Rectal smooth muscle tissue (tissue), 1 donor: ENCODE data around the gene ESF1.

Experiments used
- H3K27ac ChIP-seq: one replicate; pipeline ENCODE4 v1.7.0; 2013; ENCODE audit warnings: low read depth, low read length, inconsistent platforms
- H3K27me3 ChIP-seq: one replicate; pipeline ENCODE4 v1.7.0; 2013; ENCODE audit warnings: low read length; ENCODE audit not compliant: control insufficient read depth, insufficient read depth
- H3K36me3 ChIP-seq: one replicate; pipeline ENCODE4 v1.7.0; 2013; ENCODE audit warnings: low read length; ENCODE audit not compliant: control insufficient read depth, insufficient read depth
- H3K4me1 ChIP-seq: one replicate; pipeline ENCODE4 v1.7.0; 2013; ENCODE audit warnings: low read length; ENCODE audit not compliant: control insufficient read depth, insufficient read depth
- H3K4me3 ChIP-seq: one replicate; pipeline ENCODE4 v1.7.0; 2013; ENCODE audit warnings: low read length
- H3K9ac ChIP-seq: one replicate; pipeline ENCODE4 v1.7.0; 2013; ENCODE audit warnings: low read length

ESF1 gene

DNA sequence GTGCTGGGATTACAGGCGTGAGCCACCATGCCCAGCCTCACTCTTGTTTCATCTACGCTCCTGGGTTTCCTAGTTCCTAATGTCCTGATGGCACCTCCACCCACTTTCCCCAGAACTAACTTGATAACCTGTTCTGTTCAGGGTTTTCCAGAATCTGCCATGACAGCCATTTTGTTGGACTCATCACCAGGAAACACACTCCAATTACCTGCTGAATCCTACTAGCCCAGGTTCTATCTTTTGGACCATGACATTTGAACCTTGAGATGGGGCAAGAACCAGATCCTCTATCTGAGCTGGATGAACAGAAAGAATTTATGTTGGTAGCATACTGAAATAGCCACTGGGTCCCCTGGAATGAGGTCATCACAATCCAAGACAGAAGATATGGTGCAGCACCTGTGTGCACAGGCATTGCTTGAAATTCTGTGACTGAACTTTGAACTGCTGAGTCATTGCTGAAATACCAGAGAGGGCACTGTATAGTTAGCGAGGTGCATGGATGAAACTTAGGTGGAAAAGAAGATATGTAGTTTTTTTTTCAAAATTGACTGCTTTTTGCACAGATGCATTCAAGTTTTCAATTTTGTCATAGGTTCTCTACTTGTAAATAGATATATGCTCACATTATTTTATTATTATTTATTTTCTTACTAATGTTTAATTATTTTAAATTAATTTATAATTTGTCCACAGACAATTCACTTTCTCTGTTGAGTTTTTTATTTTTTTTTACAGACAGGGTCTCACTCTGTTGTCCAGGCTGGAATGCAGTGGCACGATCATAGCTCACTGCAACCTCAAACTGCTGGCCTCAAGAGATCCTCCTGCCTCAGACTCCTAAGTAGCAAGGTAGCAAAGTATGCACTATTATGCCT is 103.2 kb downstream of the ESF1 start:
- Histone ChIP-seq H3K4me1 (no peaks in the 10 kb centered on the region), H3K36me3 (no peaks in the 10 kb centered on the region), H3K27ac (no peak overlapping the region), H3K9ac (no peak overlapping the region), H3K4me3 (no peak overlapping the region), H3K27me3 (no peaks in the 10 kb centered on the region)

DNA sequence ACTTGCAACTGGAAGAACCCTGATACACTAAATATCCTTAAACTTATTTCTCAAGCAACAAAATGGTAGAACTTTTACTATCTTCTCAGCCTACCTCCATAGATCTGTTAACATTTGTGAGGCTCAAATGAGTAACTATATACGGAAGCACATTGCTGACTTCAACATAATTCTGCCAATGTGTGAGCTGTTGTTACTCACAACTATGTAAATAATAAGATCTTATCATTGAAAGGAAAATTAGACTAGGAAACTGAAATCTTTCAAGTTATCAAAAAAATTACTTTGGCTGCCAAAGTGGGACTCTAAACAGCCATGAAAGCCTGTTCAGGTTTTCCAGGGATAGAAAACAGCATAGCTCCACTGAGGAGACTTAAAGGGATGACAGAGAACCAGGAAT is 105.8 kb downstream of the ESF1 start:
- no peaks in the 10 kb centered on the region for H3K36me3 ChIP-seq
- no peak overlapping the region for H3K27ac ChIP-seq
- no peaks in the 10 kb centered on the region for H3K4me1 ChIP-seq
- no peak overlapping the region for H3K4me3 ChIP-seq
- H3K9ac ChIP-seq, result no peak overlapping the region
- peaks cover 3% of the 10 kb centered on the region for H3K27me3 ChIP-seq

DNA sequence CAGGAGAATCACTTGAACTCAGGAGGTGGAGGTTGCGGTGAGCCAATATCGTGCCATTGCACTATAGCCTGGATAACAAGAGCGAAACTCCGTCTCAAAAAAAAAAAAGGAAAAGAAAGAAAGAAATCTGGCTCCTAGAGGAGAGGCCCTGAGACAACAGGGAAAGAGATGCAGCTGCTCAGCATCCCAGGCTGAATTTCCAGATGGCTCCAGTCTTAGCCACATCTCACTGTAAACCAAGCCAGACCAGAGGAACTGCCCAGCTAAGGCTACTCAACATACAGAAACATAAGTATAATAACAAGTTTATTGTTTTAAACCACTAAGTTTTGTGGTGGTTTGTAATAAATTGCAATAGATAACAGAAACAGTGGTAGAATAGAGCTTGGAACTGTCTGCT is 107.5 kb downstream of the ESF1 start:
- no peaks in the 10 kb centered on the region for H3K4me1 ChIP-seq
- H3K27ac ChIP-seq, result no peak overlapping the region
- peaks cover 3% of the 10 kb centered on the region for H3K27me3 ChIP-seq
- no peaks in the 10 kb centered on the region for H3K36me3 ChIP-seq
- H3K4me3 ChIP-seq, result no peak overlapping the region
- H3K9ac ChIP-seq, result no peak overlapping the region

DNA sequence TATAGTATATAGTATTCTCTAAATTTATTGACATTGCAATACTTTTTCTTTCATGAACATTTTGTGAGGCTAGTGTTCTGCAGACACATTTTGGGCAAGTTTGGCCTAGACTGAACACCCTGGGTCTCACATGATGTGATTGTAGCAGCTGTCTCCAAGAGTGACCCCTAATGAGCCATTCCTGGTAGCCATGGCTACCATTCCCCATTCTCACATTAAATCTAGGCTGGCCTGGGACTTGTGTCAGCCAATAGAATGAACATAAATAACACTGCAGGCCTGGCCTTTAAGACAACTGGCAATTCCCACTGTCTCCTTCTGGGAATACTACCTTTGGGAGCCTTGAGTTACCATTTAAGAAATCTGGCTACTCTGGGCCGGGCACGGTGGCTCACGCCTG is 108.0 kb downstream of the ESF1 start:
- no peaks in the 10 kb centered on the region for H3K36me3 ChIP-seq
- H3K9ac ChIP-seq, result no peak overlapping the region
- no peak overlapping the region for H3K4me3 ChIP-seq
- no peaks in the 10 kb centered on the region for H3K4me1 ChIP-seq
- H3K27ac ChIP-seq, result no peak overlapping the region
- H3K27me3 ChIP-seq, result peaks cover 3% of the 10 kb centered on the region

GRCh38 chr20:13672690-13673089 is 112.0 kb downstream of the ESF1 start:
- Histone ChIP-seq H3K27ac (no peak overlapping the region), H3K4me3 (no peak overlapping the region), H3K4me1 (no peaks in the 10 kb centered on the region), H3K27me3 (peaks cover 3% of the 10 kb centered on the region), H3K36me3 (no peaks in the 10 kb centered on the region), H3K9ac (no peak overlapping the region)

DNA sequence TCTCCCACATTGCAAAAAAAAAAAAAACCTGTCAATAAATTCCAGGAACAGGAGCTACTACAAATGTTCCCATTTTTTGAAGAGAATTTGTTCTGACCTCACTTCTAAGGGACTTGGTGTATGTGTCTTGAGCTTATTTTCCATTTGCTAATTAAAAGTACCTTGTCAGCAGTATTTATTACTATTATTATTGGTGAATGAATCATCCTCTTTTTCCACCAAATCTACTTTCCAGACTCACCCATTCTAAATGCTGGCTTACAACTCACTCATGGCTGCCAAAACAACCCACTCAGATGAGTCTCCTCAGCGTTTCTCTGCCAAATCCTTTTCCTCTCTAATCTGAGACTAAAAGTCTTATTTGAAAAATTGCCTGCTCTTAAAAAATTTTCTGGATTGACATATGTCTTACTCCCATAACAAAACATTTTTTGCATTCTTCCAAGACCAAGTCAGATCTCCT is 112.8 kb downstream of the ESF1 start:
- no peaks in the 10 kb centered on the region for H3K36me3 ChIP-seq
- H3K4me1 ChIP-seq, result no peaks in the 10 kb centered on the region
- H3K27ac ChIP-seq, result peak overlapping the region; percentile 51
- H3K27me3 ChIP-seq, result peaks cover 3% of the 10 kb centered on the region
- no peak overlapping the region for H3K9ac ChIP-seq
- no peak overlapping the region for H3K4me3 ChIP-seq

- Histone ChIP-seq H3K36me3 (no peaks in the 10 kb centered on the region), H3K4me3 (no peak overlapping the region), H3K9ac (no peak overlapping the region), H3K27ac (peak overlapping the region; percentile 15), H3K27me3 (peaks cover 3% of the 10 kb centered on the region), H3K4me1 (no peaks in the 10 kb centered on the region)
These were observed 113.2 kb downstream of the ESF1 start for GRCh38 chr20:13671512-13671911.

GRCh38 chr20:13670160-13670559 is 114.6 kb downstream of the ESF1 start:
- no peaks in the 10 kb centered on the region for H3K36me3 ChIP-seq
- no peaks in the 10 kb centered on the region for H3K4me1 ChIP-seq
- H3K27ac ChIP-seq, result no peak overlapping the region
- H3K4me3 ChIP-seq, result no peak overlapping the region
- no peak overlapping the region for H3K9ac ChIP-seq
- H3K27me3 ChIP-seq, result peaks cover 3% of the 10 kb centered on the region

- H3K36me3 ChIP-seq, result no peaks in the 10 kb centered on the region
- no peaks in the 10 kb centered on the region for H3K4me1 ChIP-seq
- no peak overlapping the region for H3K9ac ChIP-seq
- H3K27ac ChIP-seq, result no peak overlapping the region
- no peak overlapping the region for H3K4me3 ChIP-seq
- H3K27me3 ChIP-seq, result no peaks in the 10 kb centered on the region
These were observed 118.9 kb downstream of the ESF1 start for GRCh38 chr20:13665709-13666395.
